ENCODE results near the gene ZBTB9.
A peak's percentile ranks its signal among the peaks of the same experiment; 100 is the strongest.

GRCh38 chr6:33425668-33426577 is 28.5 kb upstream of the ZBTB9 start:
- TF ChIP-seq POLR2A (IDR thresholded peaks at IDR 0.05; ENCODE audit: low read length) (peak; percentile 47), GATA1 (IDR thresholded peaks at IDR 0.05; ENCODE audit: low read depth, low read length) (no peak)
